Esophagus muscularis mucosa (tissue), 4 donors: Measurements from ENCODE around the gene DIAPH3.

Source experiments
- CTCF ChIP-seq, 3 experiments: fragments of 200-600 bp in 2 of 3; fragments of 450-650 bp in 1 of 3; sonication (generic) in 2 of 3; IDR thresholded peaks; one replicate each; pipeline ENCODE4 v1.5.1; 2017 to 2019; ENCODE audit warnings: antibody characterized with exemption in 3 of 3, mild to moderate bottlenecking in 2 of 3, moderate library complexity in 1 of 3
- EP300 ChIP-seq: sonication (generic); formaldehyde crosslinking; IDR thresholded peaks from one replicate; pipeline ENCODE4 v1.6.1; 2017; ENCODE audit warnings: antibody characterized with exemption
- POLR2A ChIP-seq: fragments of 450-650 bp; IDR thresholded peaks from one replicate; pipeline ENCODE4 v1.6.1; 2017; ENCODE audit warnings: antibody characterized with exemption, moderate library complexity, mild to moderate bottlenecking, low read depth

GRCh38 chr13:60182907-60183306 lies 19.2 kb upstream of the DIAPH3 start:
- TF ChIP-seq POLR2A, result no peak
- TF ChIP-seq CTCF (IDR thresholded peaks at IDR 0.05), result no peak
- no peak for TF ChIP-seq EP300
